HEK293 (cell line): ENCODE measurements around the gene CWH43.

Source experiments
- CTCF ChIP-seq: fragments of 450-650 bp; formaldehyde crosslinking; IDR thresholded peaks from 2 replicates; pipeline ENCODE4 v1.5.1; 2016; ENCODE audit warnings: missing biosample characterization, missing genetic modification characterization
- KLF16 ChIP-seq: fragments of 450-650 bp; formaldehyde crosslinking; IDR thresholded peaks from 2 replicates; pipeline ENCODE4 v1.5.1; 2017; ENCODE audit warnings: missing biosample characterization, missing genetic modification characterization
- REST ChIP-seq: fragments of 450-650 bp; formaldehyde crosslinking; IDR thresholded peaks from 2 replicates; pipeline ENCODE4 v1.5.1; 2016; ENCODE audit warnings: missing biosample characterization, missing genetic modification characterization
- SP2 ChIP-seq: fragments of 450-650 bp; formaldehyde crosslinking; IDR thresholded peaks from 2 replicates; pipeline ENCODE4 v1.5.1; 2016; ENCODE audit warnings: missing biosample characterization, missing genetic modification characterization
- SP7 ChIP-seq: fragments of 450-650 bp; formaldehyde crosslinking; IDR thresholded peaks from 2 replicates; pipeline ENCODE4 v1.5.1; 2016; ENCODE audit warnings: missing biosample characterization, missing genetic modification characterization
- TSHZ1 ChIP-seq: fragments of 450-650 bp; formaldehyde crosslinking; IDR thresholded peaks from 2 replicates; pipeline ENCODE4 v1.5.1; 2016; ENCODE audit warnings: missing biosample characterization, missing genetic modification characterization, borderline replicate concordance
- ZBTB17 ChIP-seq: fragments of 450-650 bp; formaldehyde crosslinking; IDR thresholded peaks from 2 replicates; pipeline ENCODE4 v1.5.1; 2016; ENCODE audit warnings: missing biosample characterization, missing genetic modification characterization
- ZIC2 ChIP-seq: fragments of 450-650 bp; formaldehyde crosslinking; IDR thresholded peaks from 2 replicates; pipeline ENCODE4 v1.5.1; 2016; ENCODE audit warnings: missing biosample characterization, missing genetic modification characterization
- ZNF239 ChIP-seq: fragments of 450-650 bp; formaldehyde crosslinking; IDR thresholded peaks from 2 replicates; pipeline ENCODE4 v1.5.1; 2016; ENCODE audit warnings: missing biosample characterization, missing genetic modification characterization
- ZNF274 ChIP-seq, 2 experiments: fragments of 200-500 bp in 1 of 2; fragments of 450-650 bp in 1 of 2; sonication (Bioruptor generic) in 1 of 2; formaldehyde crosslinking in 1 of 2; IDR thresholded peaks; 2 replicates each; pipeline versions ENCODE4 v1.5.1 to v1.6.1; 2014 to 2016; ENCODE audit warnings: borderline replicate concordance in 1 of 2, inconsistent platforms in 1 of 2, low read length in 1 of 2, missing biosample characterization in 1 of 2, missing genetic modification characterization in 1 of 2
- ZNF776 ChIP-seq: fragments of 450-650 bp; formaldehyde crosslinking; IDR thresholded peaks from 2 replicates; pipeline ENCODE4 v1.5.0; 2017; ENCODE audit warnings: missing biosample characterization, missing genetic modification characterization, borderline replicate concordance
- ZNF785 ChIP-seq: fragments of 450-650 bp; formaldehyde crosslinking; IDR thresholded peaks from 2 replicates; pipeline ENCODE4 v1.5.1; 2016; ENCODE audit warnings: missing biosample characterization, missing genetic modification characterization
- ZNF792 ChIP-seq: fragments of 450-650 bp; formaldehyde crosslinking; IDR thresholded peaks from 2 replicates; pipeline ENCODE4 v1.5.1; 2016; ENCODE audit warnings: missing biosample characterization, missing genetic modification characterization

- TF ChIP-seq SP7 (no peak), SP2 (tag by site-specific recombination) (no peak), ZIC2 (tag by site-specific recombination) (no peak), CTCF (tag by site-specific recombination) (no peak), REST (tag by site-specific recombination) (no peak), ZBTB17 (no peak), TSHZ1 (tag by site-specific recombination) (no peak), ZNF792 (no peak), ZNF776 (tag by site-specific recombination) (no peak), KLF16 (no peak), ZNF274 (IDR thresholded peaks at IDR 0.05; ENCODE audit: low read length) (no peak), ZNF274 (tag by site-specific recombination; IDR thresholded peaks at IDR 0.05; ENCODE audit: borderline replicate concordance) (no peak), ZNF785 (tag by site-specific recombination) (no peak), ZNF239 (tag by site-specific recombination) (no peak)
These were observed 11.0 kb upstream of the CWH43 start for GRCh38 chr4:48974979-48975640.
